Fibroblast of skin of scalp (primary cell): Measurements from ENCODE around the gene CYP46A1.

ENCODE experiments used
- DNase-seq: peaks from one replicate; pipeline ENCODE4 v3.0.0-alpha.2; 2013

The CYP46A1 gene

GRCh38 chr14:99689266-99690236 lies 5.5 kb downstream of the CYP46A1 start:
- DNase-seq: no peak

GRCh38 chr14:99690636-99691035 lies 6.5 kb downstream of the CYP46A1 start:
- no peak for DNase-seq

- no peak for DNase-seq
These were observed 7.2 kb downstream of the CYP46A1 start for GRCh38 chr14:99691111-99691885.

GRCh38 chr14:99693918-99694317 lies 9.8 kb downstream of the CYP46A1 start:
- no peak for DNase-seq

- no peak for DNase-seq
These were observed 12.8 kb downstream of the CYP46A1 start for GRCh38 chr14:99696929-99697328.

GRCh38 chr14:99698236-99698635 lies 14.1 kb downstream of the CYP46A1 start:
- no peak for DNase-seq

- no peak for DNase-seq
These were observed 14.5 kb downstream of the CYP46A1 start for GRCh38 chr14:99698642-99699041.

GRCh38 chr14:99699085-99699760 lies 15.1 kb downstream of the CYP46A1 start:
- no peak for DNase-seq

- no peak for DNase-seq
These were observed 15.8 kb downstream of the CYP46A1 start for GRCh38 chr14:99699861-99700260.

- DNase-seq: no peak
These were observed 16.3 kb downstream of the CYP46A1 start for GRCh38 chr14:99700379-99700778.

GRCh38 chr14:99701260-99701659 lies 17.2 kb downstream of the CYP46A1 start:
- DNase-seq: no peak

- DNase-seq: no peak
These were observed 18.0 kb downstream of the CYP46A1 start for GRCh38 chr14:99702115-99702514.

GRCh38 chr14:99703381-99703780 lies 19.3 kb downstream of the CYP46A1 start:
- DNase-seq: no peak

GRCh38 chr14:99704037-99704436 lies 19.9 kb downstream of the CYP46A1 start:
- DNase-seq: no peak

GRCh38 chr14:99706107-99706900 lies 22.2 kb downstream of the CYP46A1 start:
- no peak for DNase-seq

- DNase-seq: no peak
These were observed 23.3 kb downstream of the CYP46A1 start for GRCh38 chr14:99707420-99707819.

GRCh38 chr14:99707921-99708320 lies 23.8 kb downstream of the CYP46A1 start:
- DNase-seq: no peak

GRCh38 chr14:99708449-99708848 lies 24.4 kb downstream of the CYP46A1 start:
- no peak for DNase-seq

- no peak for DNase-seq
These were observed 29.9 kb downstream of the CYP46A1 start for GRCh38 chr14:99713972-99714371.

- DNase-seq: no peak
These were observed 31.3 kb downstream of the CYP46A1 start for GRCh38 chr14:99715266-99716000.

- no peak for DNase-seq
These were observed 32.2 kb downstream of the CYP46A1 start for GRCh38 chr14:99716091-99716849.
